GM10248 (cell line): ENCODE measurements around the gene EOGT.
A peak's percentile ranks its signal among the peaks of the same experiment; 100 is the strongest.

Experiments used
- CTCF ChIA-PET: fragments of 300-600 bp; sonication (Branson Sonifier 250); formaldehyde crosslinking; extraction: SDS; loops from one replicate; lab custom pipeline; 2021; ENCODE audit warnings: antibody characterized with exemption; lab: Yijun Ruan, JAX
- POLR2A ChIA-PET: fragments of 350-650 bp; sonication (Branson Sonifier 250); formaldehyde crosslinking; extraction: SDS; loops from one replicate; lab custom pipeline; 2020; ENCODE audit warnings: antibody characterized with exemption; lab: Yijun Ruan, JAX
- DNase-seq: peaks from one replicate; pipeline ENCODE4 v3.0.0; 2012; ENCODE audit errors: extremely low spot score
- CTCF ChIP-seq: IDR thresholded peaks from 2 replicates; pipeline ENCODE4 v1.5.1; 2012; ENCODE audit warnings: mild to moderate bottlenecking, low read depth; ENCODE audit errors: extremely low read depth, missing control alignments, control extremely low read depth

The EOGT gene

GRCh38 chr3:69051756-69052471, 38.4 kb upstream of the EOGT start, which contains the start of gene TMF1:
TSS of gene TMF1 (minus strand) at chr3:69052333. CDS start at chr3:69052086, 247 bp downstream.
- no peak for TF ChIP-seq CTCF
- ChIA-PET POLR2A (interaction anchor here (0.6 to 1.4 kb wide), 3 partner anchors 12 to 40 kb away, joined by 3 to 5 read pairs (median 3); no protein-coding TSS in a partner anchor), CTCF (interaction anchor here (1.1 to 3.5 kb wide), 8 partner anchors 11 to 69 kb away, joined by 4 to 21 read pairs (median 4); partner anchors contain the start of gene EOGT)
- DNase-seq, result peak; percentile 94

- ChIA-PET POLR2A (interaction anchor here (0.6 kb wide), 1 partner anchor 41 kb away, joined by 3 read pairs; no protein-coding TSS in a partner anchor), CTCF (interaction anchor here (0.9 to 2.3 kb wide), 4 partner anchors 16 to 35 kb away, joined by 3 to 6 read pairs (median 4); partner anchors contain the start of gene EOGT)
- TF ChIP-seq CTCF, result no peak
These were observed 35.5 kb upstream of the EOGT start for GRCh38 chr3:69048990-69049389.

GRCh38 chr3:69044608-69045007, 31.1 kb upstream of the EOGT start:
- TF ChIP-seq CTCF, result no peak
- no peak for DNase-seq
- CTCF ChIA-PET, result interaction anchor here (1.1 to 2.6 kb wide), 6 partner anchors 12 to 262 kb away, joined by 3 to 10 read pairs (median 6); partner anchors contain the start of gene EOGT
- POLR2A ChIA-PET, result no interaction called here

More at GRCh38 chr3:69048990-69049389, 35.5 kb upstream of the EOGT start:
- DNase-seq, result no peak

- TF ChIP-seq CTCF, result no peak
- DNase-seq, result no peak
- ChIA-PET POLR2A (no interaction called here), CTCF (interaction anchor here (1.1 to 2.8 kb wide), 5 partner anchors 9 to 25 kb away, joined by 3 to 10 read pairs (median 5); partner anchors contain the start of gene TMF1)
These were observed 20.0 kb upstream of the EOGT start for GRCh38 chr3:69033470-69033869.

GRCh38 chr3:69032737-69033136, 19.3 kb upstream of the EOGT start:
- DNase-seq, result no peak
- CTCF ChIA-PET, result interaction anchor here (1.1 to 2.8 kb wide), 6 partner anchors 10 to 272 kb away, joined by 3 to 10 read pairs (median 4); partner anchors contain the start of gene TMF1
- TF ChIP-seq CTCF, result no peak
- POLR2A ChIA-PET, result no interaction called here

GRCh38 chr3:69032142-69032541, 18.7 kb upstream of the EOGT start:
- no peak for DNase-seq
- ChIA-PET CTCF (interaction anchor here (1.0 to 2.8 kb wide), 8 partner anchors 10 to 273 kb away, joined by 3 to 10 read pairs (median 4); partner anchors contain the start of gene TMF1), POLR2A (no interaction called here)
- no peak for TF ChIP-seq CTCF
